NCI-H748 (cell line): ENCODE measurements around the gene WWOX.

Experiments
- DNase-seq: peaks from one replicate; lab custom pipeline; 2025; ENCODE audit not compliant: unreplicated experiment; lab: John Stamatoyannopoulos, UW

WWOX gene

GRCh38 chr16:78192734-78193488 lies 93.5 kb downstream of the WWOX start:
- DNase-seq = no peak

GRCh38 chr16:78194948-78195347 lies 95.5 kb downstream of the WWOX start:
- DNase-seq = no peak

DNA sequence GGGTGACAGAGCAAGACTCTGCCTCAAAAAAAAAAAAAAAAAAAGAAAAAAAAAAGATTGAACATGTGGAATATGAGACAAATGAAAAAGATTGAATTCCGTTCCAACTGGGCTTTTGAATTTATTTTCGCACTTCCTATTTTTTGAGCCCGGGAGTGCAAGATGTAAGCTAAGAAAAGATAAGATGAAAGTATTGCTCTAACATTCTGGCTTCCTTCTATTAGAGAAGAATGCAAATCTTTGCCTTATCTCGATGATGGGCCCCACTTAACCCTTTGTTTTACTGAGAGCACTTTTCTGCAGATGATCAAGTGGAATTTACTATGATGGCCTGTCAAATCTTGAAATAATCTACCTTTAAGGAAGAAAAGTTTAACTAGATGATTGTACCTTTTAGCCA lies 96.3 kb downstream of the WWOX start:
- DNase-seq = no peak

- DNase-seq = peak; percentile 40
These were observed 97.0 kb downstream of the WWOX start for GRCh38 chr16:78196502-78196901.

- peak; percentile 11 for DNase-seq
These were observed 98.8 kb downstream of the WWOX start for GRCh38 chr16:78198288-78198687.

- no peak for DNase-seq
These were observed 100.0 kb downstream of the WWOX start for GRCh38 chr16:78199325-78200022.

DNA sequence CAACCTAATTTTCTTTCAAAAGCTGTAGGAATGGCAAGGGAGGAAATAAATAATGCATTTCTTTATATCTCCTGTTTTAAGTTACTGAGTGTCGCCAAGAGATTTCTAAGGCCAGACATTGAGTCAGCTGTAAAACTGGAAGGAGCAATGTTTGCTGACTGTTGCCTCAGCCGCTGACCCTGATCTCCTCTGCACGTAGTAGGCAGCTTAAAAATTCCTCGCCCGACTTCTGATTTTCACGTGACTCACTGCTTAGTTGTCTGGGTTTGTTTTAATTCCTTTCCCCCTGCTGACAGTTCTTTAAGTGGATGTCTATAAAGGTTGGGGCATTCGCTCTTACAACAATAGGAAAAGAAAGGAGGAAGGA lies 100.6 kb downstream of the WWOX start:
- DNase-seq = no peak

DNA sequence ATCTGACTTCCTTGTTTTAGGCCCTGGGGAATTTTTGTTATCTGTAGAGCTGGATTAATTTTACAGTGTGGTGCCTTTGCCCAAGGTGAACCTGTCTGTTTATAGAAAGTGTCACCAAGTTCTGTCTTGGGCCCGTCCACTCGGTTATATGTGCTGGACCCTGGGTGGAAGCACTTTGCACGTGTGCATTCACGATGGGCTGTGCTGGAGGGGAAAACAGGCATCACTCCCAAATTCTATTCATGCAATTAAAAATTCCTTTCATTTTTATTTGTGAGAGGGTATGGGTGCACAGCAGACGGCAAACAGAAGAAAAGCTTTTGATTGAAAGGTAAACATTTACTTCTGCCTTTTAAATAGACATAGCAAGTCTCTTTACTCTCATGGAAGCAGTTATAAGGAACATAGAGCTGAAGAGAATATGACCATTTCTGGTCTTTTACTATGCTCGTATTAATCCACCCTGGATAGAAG lies 101.2 kb downstream of the WWOX start:
- peak; percentile 76 for DNase-seq

DNA sequence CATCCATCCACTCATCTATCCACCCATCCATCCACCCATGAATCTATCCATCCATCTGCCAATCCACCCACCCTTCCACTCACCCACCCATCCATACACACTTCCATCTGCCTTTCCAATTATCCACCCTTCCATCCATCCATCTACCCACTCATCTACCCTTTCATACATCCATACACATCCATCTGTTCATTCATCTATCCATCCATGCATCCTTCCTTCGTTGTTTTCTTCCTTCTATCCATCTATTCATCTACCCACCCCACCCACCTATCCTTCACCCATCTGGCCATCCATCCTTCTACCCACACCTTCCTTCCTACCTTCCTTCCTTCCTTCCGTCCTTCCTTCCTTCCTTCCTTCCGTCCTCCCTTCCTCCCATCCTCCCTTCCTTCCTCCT lies 106.1 kb downstream of the WWOX start:
- no peak for DNase-seq

DNA sequence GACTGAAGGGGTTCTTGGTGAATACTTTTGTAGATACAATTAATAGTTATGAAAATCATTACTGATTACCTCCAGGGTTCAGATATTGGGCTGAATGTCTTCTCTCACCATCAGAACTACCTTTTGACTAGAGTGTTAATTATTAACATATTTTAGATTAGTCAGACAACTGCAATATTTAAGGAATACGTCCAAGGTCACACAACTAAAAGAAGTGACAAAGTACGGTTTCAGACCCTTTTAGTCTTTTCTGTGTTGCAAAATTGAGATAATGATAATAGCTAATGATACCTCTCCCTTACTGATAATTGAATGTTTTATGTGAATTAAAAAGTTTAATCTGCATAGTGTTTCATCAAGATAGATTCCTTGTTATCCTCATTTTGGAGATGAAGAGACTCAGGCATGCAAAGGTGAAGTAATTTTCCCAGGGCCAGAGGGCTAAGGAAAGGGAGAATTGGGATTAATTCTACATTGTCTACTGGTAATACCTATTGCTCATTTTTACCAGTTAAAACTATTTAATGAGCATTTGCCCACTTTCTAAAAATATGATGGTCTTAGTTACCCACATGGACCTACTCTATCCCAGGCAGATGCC lies 107.3 kb downstream of the WWOX start:
- DNase-seq = no peak

DNA sequence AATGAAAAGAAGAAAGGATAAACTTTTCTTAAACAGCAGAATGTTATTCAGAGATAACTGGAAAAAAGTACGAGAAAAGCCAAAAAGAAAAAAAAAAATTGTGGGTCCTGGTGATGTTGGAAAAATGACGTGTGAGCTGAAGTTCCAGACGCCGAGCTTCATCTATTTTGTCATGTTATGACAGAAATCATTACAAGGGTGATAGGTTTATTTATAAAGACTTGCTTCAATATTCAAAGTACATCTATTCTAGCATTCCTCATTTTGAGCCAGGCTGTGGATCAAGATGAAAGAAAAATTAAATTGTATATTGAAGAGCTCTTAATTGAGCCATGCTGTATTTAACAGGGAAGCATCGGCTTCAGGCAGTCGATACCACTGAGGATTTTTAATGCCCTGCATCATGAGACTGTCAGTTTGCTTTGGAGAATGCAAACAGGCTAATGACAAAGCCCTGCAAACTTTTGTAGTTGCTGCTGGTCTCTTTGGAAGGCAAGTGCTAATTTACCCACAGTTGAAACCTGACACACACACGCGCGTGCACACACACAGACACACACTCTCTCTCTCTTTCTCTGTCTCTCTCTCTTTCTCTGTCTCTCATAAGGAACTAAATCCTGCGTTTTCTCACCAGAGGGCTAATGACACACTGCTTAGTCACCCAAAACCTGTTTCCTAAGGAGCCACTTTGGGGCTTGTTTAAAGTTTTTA lies 110.7 kb downstream of the WWOX start:
- peak; percentile 19 for DNase-seq

DNA sequence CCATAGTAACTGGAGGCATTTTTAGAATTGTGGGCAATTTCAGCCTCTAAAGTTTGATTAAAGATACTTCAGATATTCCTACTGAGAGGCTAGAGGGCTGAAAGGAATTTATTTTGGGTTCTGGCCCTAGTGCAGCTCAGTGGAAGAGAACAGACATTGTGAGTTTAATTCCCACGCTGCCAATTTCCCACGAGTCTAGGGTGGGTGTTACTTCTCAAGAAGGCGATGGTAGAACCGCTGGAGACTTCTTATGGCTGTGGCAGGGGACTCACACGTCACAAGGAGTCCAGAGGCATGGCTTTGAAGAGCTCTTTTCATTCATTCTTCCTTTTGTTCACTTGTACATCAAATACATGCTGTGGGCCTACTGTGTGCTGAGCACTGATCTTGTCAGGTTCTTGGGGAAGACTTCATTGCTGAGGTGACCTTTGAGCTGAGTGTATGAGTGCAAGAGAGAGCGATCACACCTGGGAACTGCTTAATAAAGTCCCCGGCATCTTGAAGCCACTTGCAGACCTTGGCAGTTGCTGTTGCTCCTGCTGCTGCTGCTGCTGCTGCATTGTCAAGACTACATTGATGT lies 111.7 kb downstream of the WWOX start:
- no peak for DNase-seq

- peak; percentile 58 for DNase-seq
These were observed 112.5 kb downstream of the WWOX start for GRCh38 chr16:78211946-78212345.

- DNase-seq = no peak
These were observed 113.2 kb downstream of the WWOX start for GRCh38 chr16:78212674-78213073.

GRCh38 chr16:78213751-78214150 lies 114.3 kb downstream of the WWOX start:
- no peak for DNase-seq

DNA sequence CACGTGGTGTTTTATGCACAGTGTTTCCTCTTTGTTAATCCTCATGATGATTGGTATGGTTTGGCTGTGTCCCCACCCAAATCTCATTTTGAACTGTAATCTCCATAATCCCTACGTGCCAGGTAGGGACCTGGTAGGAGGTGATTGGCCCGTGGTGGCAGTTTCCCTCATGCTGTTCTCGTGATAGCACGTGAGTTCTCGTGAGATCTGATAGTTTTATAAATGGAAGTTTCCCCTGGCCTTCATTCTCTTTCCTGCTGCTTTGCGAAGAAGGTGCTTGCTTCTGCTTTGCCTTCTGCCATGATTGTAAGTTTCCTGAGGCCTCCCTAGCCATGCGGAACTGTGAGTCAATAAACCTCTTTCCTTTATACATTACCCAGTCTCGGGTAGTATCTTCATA lies 115.8 kb downstream of the WWOX start:
- DNase-seq = no peak

DNA sequence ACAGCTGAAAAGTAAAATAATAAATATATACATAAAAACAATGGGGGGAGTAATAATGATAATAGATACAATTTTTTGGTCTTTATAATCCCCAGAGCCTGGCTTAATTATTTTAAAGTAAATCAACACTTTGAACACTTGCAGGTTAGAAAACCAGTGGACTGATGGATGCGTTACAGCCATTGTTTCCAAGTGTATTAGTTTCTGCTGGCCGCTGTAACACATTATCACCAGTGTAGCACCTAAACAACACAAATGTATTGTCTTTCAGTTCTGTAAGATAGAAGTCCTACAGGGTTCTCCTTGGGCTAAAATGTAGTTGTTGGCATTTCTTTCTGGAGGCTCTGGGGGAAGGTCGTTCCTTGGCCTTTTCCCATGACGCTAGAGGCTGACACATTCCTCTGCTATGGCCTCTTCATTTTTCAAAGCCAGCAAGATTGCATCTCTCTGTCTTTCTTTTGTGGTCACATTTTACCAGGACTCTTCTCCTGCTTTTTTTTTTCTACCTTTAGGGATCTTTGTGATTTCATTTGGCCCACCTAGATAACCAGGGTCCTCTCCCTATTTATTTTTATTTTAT lies 116.8 kb downstream of the WWOX start:
- DNase-seq = no peak

DNA sequence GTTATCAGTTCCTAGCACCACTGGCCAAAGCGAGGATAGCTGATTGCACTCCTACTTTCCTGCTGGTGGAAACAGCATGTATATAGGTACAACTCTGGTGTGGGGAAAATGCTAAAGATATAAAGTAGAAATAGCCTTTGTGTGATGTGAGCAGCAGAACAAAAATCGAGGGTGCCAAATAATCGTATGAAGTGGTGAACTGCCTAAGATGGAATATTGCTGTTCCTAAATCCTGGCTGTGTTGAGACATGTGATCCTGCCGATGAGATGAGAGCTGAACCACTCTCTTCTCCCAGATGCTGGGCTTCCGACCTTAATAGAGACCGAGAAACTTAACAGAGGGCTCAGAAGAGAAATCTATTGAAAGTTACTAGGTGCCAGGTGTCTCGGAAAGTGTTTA lies 117.8 kb downstream of the WWOX start:
- DNase-seq = no peak

DNA sequence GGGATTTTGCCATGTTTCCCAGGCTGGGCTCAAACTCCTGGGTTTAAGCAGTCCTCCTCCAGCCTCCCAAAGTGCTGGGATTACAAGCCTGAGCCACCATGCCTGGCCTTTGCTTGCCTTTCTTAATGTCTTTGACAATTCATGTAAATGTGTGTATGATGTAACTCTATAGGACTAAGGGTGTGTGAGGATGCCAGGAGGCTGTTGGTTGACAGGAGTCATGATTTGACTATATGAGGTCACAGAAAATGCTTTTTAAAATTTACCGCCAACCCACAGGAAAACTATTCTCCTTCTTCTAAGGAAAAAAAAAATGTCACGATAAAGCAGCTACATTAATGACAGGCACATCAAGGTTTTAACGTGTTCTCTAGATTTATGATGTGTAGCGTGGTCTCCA lies 118.8 kb downstream of the WWOX start:
- DNase-seq = no peak

- DNase-seq = no peak
These were observed 119.6 kb downstream of the WWOX start for GRCh38 chr16:78218856-78219651.
